Endothelial cell of umbilical vein (primary cell): ENCODE data around the gene KPNA2.

ENCODE experiments used
- CTCF ChIP-seq, 2 donors: IDR thresholded peaks; 1 replicate in 1 of 2; 2 replicates in 1 of 2; pipeline ENCODE4 v1.5.1; 2011; ENCODE audit warnings: low read length in 2 of 2, mild to moderate bottlenecking in 2 of 2, moderate library complexity in 2 of 2, control low read depth in 1 of 2, inconsistent platforms in 1 of 2, low read depth in 1 of 2; ENCODE audit not compliant: insufficient read depth in 1 of 2; ENCODE audit errors: extremely low read depth in 1 of 2
- EZH2 ChIP-seq: IDR thresholded peaks from 2 replicates; pipeline ENCODE4 v1.6.1; 2012; ENCODE audit warnings: borderline replicate concordance, low read depth, mild to moderate bottlenecking, moderate library complexity, low read length, inconsistent platforms; ENCODE audit not compliant: severe bottlenecking
- FOS ChIP-seq: IDR thresholded peaks from 2 replicates; pipeline ENCODE4 v1.6.1; 2011; ENCODE audit warnings: mild to moderate bottlenecking, low read length, moderate library complexity, borderline replicate concordance; ENCODE audit not compliant: insufficient read depth
- JUN ChIP-seq: IDR thresholded peaks from 2 replicates; pipeline ENCODE4 v1.6.1; 2011; ENCODE audit warnings: borderline replicate concordance, low read depth; ENCODE audit not compliant: insufficient read length, insufficient read depth
- MAX ChIP-seq: IDR thresholded peaks from 2 replicates; pipeline ENCODE4 v1.6.1; 2011; ENCODE audit not compliant: insufficient read depth, insufficient read length
- MYC ChIP-seq: IDR thresholded peaks from one replicate; pipeline ENCODE4 v1.6.1; 2011; ENCODE audit warnings: mild to moderate bottlenecking, low read depth, low read length
- POLR2A ChIP-seq: IDR thresholded peaks from 2 replicates; pipeline ENCODE4 v1.6.1; 2012; ENCODE audit warnings: low read depth, mild to moderate bottlenecking, control low read depth, low read length
- POLR2AphosphoS5 ChIP-seq: IDR thresholded peaks from 2 replicates; pipeline ENCODE4 v1.6.1; 2012; ENCODE audit warnings: low read depth, mild to moderate bottlenecking, control low read depth, low read length, moderate library complexity; ENCODE audit not compliant: insufficient read depth

- no peak for TF ChIP-seq CTCF (IDR thresholded peaks at IDR 0.05; ENCODE audit: extremely low read depth in 1 of 2, insufficient read depth in 1 of 2, low read depth in 1 of 2, low read length in 2 of 2)
- no peak for TF ChIP-seq POLR2AphosphoS5
- no peak for TF ChIP-seq MAX
- TF ChIP-seq POLR2A = no peak
- TF ChIP-seq EZH2 = no peak
- no peak for TF ChIP-seq JUN
- TF ChIP-seq MYC = no peak
- TF ChIP-seq FOS = no peak
Measured at GRCh38 chr17:68019336-68019674, 16.2 kb upstream of the KPNA2 start.
